Cardiac fibroblast (primary cell): ENCODE data around the gene ASTN2.

Experiments used
- DNase-seq, 2 donors: peaks; one replicate each; pipeline versions ENCODE4 v3.0.0 to v3.0.0-alpha.2; 2010; ENCODE audit warnings: low read depth in 2 of 2
- H3K4me3 ChIP-seq, 2 donors: replicated peaks in 1 of 2; 1 replicate in 1 of 2; 2 replicates in 1 of 2; pipeline ENCODE4 v1.5.1; 2011; ENCODE audit warnings: low read depth in 2 of 2, low read length in 2 of 2, mild to moderate bottlenecking in 2 of 2, moderate library complexity in 1 of 2
- TF ChIP-seq, protein P1 (sequence below): IDR thresholded peaks from one replicate; pipeline ENCODE4 v1.5.1; 2011; ENCODE audit warnings: low read depth, mild to moderate bottlenecking, low read length, inconsistent platforms

The ASTN2 gene

GRCh38 chr9:116701940-116702642, 712.8 kb downstream of the ASTN2 start:
- no peak overlapping the region for H3K4me3 ChIP-seq
- peak in 1 of 2 donors; percentile 12 for DNase-seq

DNA sequence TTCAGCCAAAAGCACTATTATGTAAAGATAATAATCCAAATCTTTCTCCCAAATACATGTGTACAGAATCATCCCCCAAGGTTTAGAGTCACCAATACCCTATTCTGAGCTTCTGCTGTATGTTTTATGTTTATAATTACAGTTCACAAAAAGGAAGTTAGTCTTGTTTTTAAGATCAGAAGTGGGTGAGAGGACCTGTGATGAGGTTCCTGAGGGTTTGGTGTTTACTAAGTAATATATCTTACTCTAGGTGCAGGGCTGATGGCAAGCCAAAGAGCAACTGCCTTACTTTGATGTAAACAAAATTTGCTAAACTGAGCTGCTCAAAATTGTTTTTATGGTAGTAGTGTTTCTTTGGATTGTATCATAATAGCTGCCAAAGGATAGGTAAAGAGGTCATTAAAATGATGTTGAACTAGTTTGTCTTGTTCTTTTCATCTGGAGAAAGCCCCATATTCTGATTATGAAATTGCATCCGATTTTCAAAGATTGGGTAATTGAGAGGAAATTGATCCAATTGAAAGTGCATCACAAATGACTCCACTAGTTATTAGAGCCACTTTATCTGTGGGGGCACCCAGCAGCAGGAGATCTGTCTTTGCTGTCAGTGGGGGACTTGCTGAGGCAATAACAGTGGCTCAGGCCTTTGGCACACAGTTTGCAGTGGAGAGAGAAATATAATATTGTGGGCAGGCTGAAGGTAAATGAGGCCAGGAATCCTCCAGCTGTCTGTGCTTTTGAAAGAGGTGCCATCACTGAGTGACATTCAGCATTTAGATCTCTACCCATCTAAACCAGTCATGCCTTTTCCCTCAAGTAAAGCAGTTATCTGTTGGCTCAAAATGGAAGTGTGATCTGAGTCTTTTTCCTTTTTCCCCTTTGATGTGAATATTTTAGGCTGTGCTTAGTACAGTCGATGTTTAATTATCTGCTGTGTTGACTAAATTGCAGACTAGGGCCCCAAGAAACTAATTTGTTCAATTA, 713.7 kb downstream of the ASTN2 start:
- DNase-seq, result no peak
- TF ChIP-seq, protein P1, sequence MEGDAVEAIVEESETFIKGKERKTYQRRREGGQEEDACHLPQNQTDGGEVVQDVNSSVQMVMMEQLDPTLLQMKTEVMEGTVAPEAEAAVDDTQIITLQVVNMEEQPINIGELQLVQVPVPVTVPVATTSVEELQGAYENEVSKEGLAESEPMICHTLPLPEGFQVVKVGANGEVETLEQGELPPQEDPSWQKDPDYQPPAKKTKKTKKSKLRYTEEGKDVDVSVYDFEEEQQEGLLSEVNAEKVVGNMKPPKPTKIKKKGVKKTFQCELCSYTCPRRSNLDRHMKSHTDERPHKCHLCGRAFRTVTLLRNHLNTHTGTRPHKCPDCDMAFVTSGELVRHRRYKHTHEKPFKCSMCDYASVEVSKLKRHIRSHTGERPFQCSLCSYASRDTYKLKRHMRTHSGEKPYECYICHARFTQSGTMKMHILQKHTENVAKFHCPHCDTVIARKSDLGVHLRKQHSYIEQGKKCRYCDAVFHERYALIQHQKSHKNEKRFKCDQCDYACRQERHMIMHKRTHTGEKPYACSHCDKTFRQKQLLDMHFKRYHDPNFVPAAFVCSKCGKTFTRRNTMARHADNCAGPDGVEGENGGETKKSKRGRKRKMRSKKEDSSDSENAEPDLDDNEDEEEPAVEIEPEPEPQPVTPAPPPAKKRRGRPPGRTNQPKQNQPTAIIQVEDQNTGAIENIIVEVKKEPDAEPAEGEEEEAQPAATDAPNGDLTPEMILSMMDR, result no peak
- H3K4me3 ChIP-seq, result no peak overlapping the region

More at GRCh38 chr9:116701940-116702642, 712.8 kb downstream of the ASTN2 start:
- TF ChIP-seq, protein P1, result no peak

GRCh38 chr9:116700279-116700678, 714.6 kb downstream of the ASTN2 start:
- DNase-seq, result no peak

DNA sequence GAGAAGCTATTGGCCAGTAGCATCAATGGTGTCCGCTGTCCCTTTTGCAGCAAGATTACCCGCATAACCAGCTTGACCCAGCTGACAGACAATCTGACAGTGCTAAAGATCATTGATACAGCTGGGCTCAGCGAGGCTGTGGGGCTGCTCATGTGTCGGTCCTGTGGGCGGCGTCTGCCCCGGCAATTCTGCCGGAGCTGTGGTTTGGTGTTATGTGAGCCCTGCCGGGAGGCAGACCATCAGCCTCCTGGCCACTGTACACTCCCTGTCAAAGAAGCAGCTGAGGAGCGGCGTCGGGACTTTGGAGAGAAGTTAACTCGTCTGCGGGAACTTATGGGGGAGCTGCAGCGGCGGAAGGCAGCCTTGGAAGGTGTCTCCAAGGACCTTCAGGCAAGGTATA, 717.0 kb downstream of the ASTN2 start:
- H3K4me3 ChIP-seq, result no peak overlapping the region
- TF ChIP-seq, protein P1, result no peak
- no peak for DNase-seq

More at GRCh38 chr9:116700279-116700678, 714.6 kb downstream of the ASTN2 start:
- TF ChIP-seq, protein P1, result no peak
- H3K4me3 ChIP-seq, result no peak overlapping the region

- DNase-seq, result peak in 1 of 2 donors; percentile 61
- no peak overlapping the region for H3K4me3 ChIP-seq
- TF ChIP-seq, protein P1, result no peak
Measured at GRCh38 chr9:116697362-116697761, 717.5 kb downstream of the ASTN2 start.

DNA sequence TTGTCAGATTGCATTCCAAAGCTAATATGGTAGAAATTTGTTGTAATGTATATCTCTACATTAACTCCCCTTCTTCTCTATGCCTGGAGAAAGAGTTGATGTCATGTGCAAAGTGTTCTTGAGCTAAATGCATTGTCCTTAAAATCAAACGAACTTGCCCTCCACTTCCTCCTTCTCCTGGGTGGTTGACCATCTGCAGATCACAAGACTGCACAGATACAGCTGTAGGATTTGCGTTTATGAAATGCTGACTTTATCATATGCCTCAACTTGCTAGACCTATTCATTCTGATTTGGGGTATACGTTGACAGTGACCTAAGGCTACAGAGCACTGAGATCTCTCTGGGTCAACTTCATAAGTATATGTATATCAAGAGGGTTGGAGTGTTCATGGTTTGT, 719.4 kb downstream of the ASTN2 start:
- no peak overlapping the region for H3K4me3 ChIP-seq
- TF ChIP-seq, protein P1, result no peak
- no peak for DNase-seq
